T-helper 17 cell (primary cell): ENCODE data around the gene APOO. TPM values are rescaled to one million over a fixed set of nuclear protein-coding genes. Genes with fewer than 3 reads are reported as not detected.

Experiments used
- total RNA-seq, 4 donors: library from RNA in 2 of 4; stranded (reverse) in 2 of 4; gene quantifications; one replicate each; pipeline ENCODE4 v1.2.3 and lab custom pipeline; 2022 to 2026

Gene APOO
- total RNA-seq, 2 donors from 2014 or later, result 10.9 to 14.9 TPM

Other genes starting within 250 kb of the APOO start
- 1 to 10 TPM; 9.1 to 9.6 TPM for gene PRDX4, start 240.4 kb downstream of the APOO start, total RNA-seq
- gene ACOT9, start 164.7 kb downstream of the APOO start, total RNA-seq, result 10 to 100 TPM; 22.5 to 24.9 TPM
- gene SAT1, start 124.8 kb downstream of the APOO start, total RNA-seq, result 100 to 1,000 TPM; 362 to 368 TPM
- not detected for gene CXorf58, start 68 bp upstream of the APOO start, total RNA-seq
- 10 to 100 TPM; 19.4 to 20.1 TPM for gene KLHL15, start 119.2 kb upstream of the APOO start, total RNA-seq
- gene EIF2S3, start 147.0 kb upstream of the APOO start, total RNA-seq, result 100 to 1,000 TPM; 161 to 172 TPM
- gene ZFX, start 241.8 kb upstream of the APOO start, total RNA-seq, result 10 to 100 TPM; 50.8 to 55.8 TPM